WTC11 (cell line): ENCODE measurements around the gene DHX57. TPM values are rescaled to one million over a fixed set of nuclear protein-coding genes. Genes with fewer than 3 reads are reported as not detected.

Experiments
- ATAC-seq: fragments of 200-7000 bp; cut with Tn5 transposase; 2 replicates; pipeline ENCODE4 v1.10.0; 2021; ENCODE audit warnings: mild to moderate bottlenecking, moderate library complexity
- CTCF ChIA-PET: fragments of 300-600 bp; sonication (Branson Sonifier 250); formaldehyde crosslinking; loops from one replicate; lab custom pipeline; 2021; ENCODE audit warnings: antibody characterized with exemption; lab: Charles Lee
- POLR2A ChIA-PET: fragments of 350-600 bp; sonication (Branson Sonifier 250); formaldehyde crosslinking; loops from one replicate; lab custom pipeline; 2021; ENCODE audit warnings: antibody characterized with exemption; lab: Charles Lee
- DNase-seq: peaks from one replicate; pipeline ENCODE4 v3.0.0; 2021; ENCODE audit warnings: low spot score
- H3K27ac Mint-ChIP-seq: 2 replicates; pipeline ENCODE4 v1.8.0; 2021; ENCODE audit warnings: mixed read lengths
- H3K27me3 Mint-ChIP-seq: 2 replicates; pipeline ENCODE4 v1.8.0; 2021; ENCODE audit warnings: low read depth, mild to moderate bottlenecking, moderate library complexity, mixed read lengths
- H3K36me3 Mint-ChIP-seq: 2 replicates; pipeline ENCODE4 v1.8.0; 2021; ENCODE audit warnings: mixed read lengths
- H3K4me1 Mint-ChIP-seq: 2 replicates; pipeline ENCODE4 v1.8.0; 2022; ENCODE audit warnings: mixed read lengths
- H3K4me3 Mint-ChIP-seq: 2 replicates; pipeline ENCODE4 v1.8.0; 2021; ENCODE audit warnings: mild to moderate bottlenecking, moderate library complexity, mixed read lengths
- H3K9me3 Mint-ChIP-seq: 2 replicates; pipeline ENCODE4 v1.8.0; 2021; ENCODE audit warnings: mixed read lengths
- EMX1 ChIP-seq: fragments of 250-450 bp; sonication (Bioruptor Pico); IDR thresholded peaks from 2 replicates; pipeline ENCODE4 v1.8.0; 2021; ENCODE audit warnings: mild to moderate bottlenecking
- FOXK1 ChIP-seq: sonication (generic); formaldehyde crosslinking; IDR thresholded peaks from 2 replicates; pipeline ENCODE4 v1.8.0; 2022; ENCODE audit warnings: mild to moderate bottlenecking, moderate library complexity, missing genetic modification reagents
- GRHL2 ChIP-seq: fragments of 250-450 bp; sonication (Bioruptor Pico); IDR thresholded peaks from 2 replicates; pipeline ENCODE4 v1.8.0; 2022; ENCODE audit warnings: mild to moderate bottlenecking, moderate library complexity; ENCODE audit not compliant: insufficient replicate concordance, severe bottlenecking
- GTF2I ChIP-seq: fragments of 250-450 bp; sonication (Bioruptor Pico); conservative IDR thresholded peaks from 2 replicates; pipeline ENCODE4 v1.4.0; 2021; ENCODE audit warnings: mild to moderate bottlenecking
- JUN ChIP-seq: sonication (generic); formaldehyde crosslinking; IDR thresholded peaks from 2 replicates; pipeline ENCODE4 v1.8.0; 2023; ENCODE audit warnings: mild to moderate bottlenecking, missing genetic modification reagents
- NFYB ChIP-seq: sonication (generic); formaldehyde crosslinking; conservative IDR thresholded peaks from 2 replicates; pipeline ENCODE4 v1.8.0; 2022; ENCODE audit warnings: low read depth, missing genetic modification reagents
- OVOL2 ChIP-seq: fragments of 250-450 bp; sonication (Bioruptor Pico); IDR thresholded peaks from 2 replicates; pipeline ENCODE4 v1.9.0; 2021; ENCODE audit warnings: mild to moderate bottlenecking, borderline replicate concordance
- PRRX2 ChIP-seq: fragments of 250-450 bp; sonication (Bioruptor Pico); IDR thresholded peaks from 2 replicates; pipeline ENCODE4 v1.8.0; 2021; ENCODE audit warnings: mild to moderate bottlenecking
- RORB ChIP-seq: fragments of 250-450 bp; sonication (Bioruptor Pico); IDR thresholded peaks from 2 replicates; pipeline ENCODE4 v1.9.0; 2021; ENCODE audit warnings: mild to moderate bottlenecking
- SP1 ChIP-seq: sonication (generic); formaldehyde crosslinking; conservative IDR thresholded peaks from 2 replicates; pipeline ENCODE4 v1.8.1; 2022; ENCODE audit warnings: missing genetic modification reagents
- TEAD4 ChIP-seq: sonication (generic); formaldehyde crosslinking; IDR thresholded peaks from 2 replicates; pipeline ENCODE4 v1.8.0; 2022; ENCODE audit warnings: mild to moderate bottlenecking, missing genetic modification reagents
- ZNF121 ChIP-seq: sonication (generic); formaldehyde crosslinking; IDR thresholded peaks from 2 replicates; pipeline ENCODE4 v1.8.0; 2023; ENCODE audit warnings: missing genetic modification reagents
- total RNA-seq: library from RNA; stranded (reverse); gene quantifications from 3 replicates; pipeline ENCODE4 v1.2.3, GENCODE V29; 2021
- TF ChIP-seq, protein P1 (sequence below): sonication (generic); formaldehyde crosslinking; IDR thresholded peaks from 2 replicates; pipeline ENCODE4 v1.8.1; 2022; ENCODE audit warnings: low read depth, mild to moderate bottlenecking, moderate library complexity, missing genetic modification reagents, borderline replicate concordance
- TF ChIP-seq, protein P2 (sequence below): sonication (generic); formaldehyde crosslinking; IDR thresholded peaks from 2 replicates; pipeline ENCODE4 v1.8.1; 2022; ENCODE audit warnings: low read depth, missing genetic modification reagents, borderline replicate concordance
- TF ChIP-seq, protein P3 (sequence below): fragments of 250-450 bp; sonication (Bioruptor Pico); IDR thresholded peaks from 2 replicates; pipeline ENCODE4 v1.9.0; 2021; ENCODE audit warnings: moderate library complexity, mild to moderate bottlenecking, inconsistent platforms, borderline replicate concordance
- TF ChIP-seq, protein P4 (sequence below): sonication (generic); formaldehyde crosslinking; IDR thresholded peaks from 2 replicates; pipeline ENCODE4 v1.8.1; 2023; ENCODE audit warnings: mild to moderate bottlenecking, missing genetic modification reagents, borderline replicate concordance
- TF ChIP-seq, protein P5 (sequence below): sonication (generic); formaldehyde crosslinking; IDR thresholded peaks from 2 replicates; pipeline ENCODE4 v1.8.0; 2022; ENCODE audit warnings: mild to moderate bottlenecking, missing genetic modification reagents
- TF ChIP-seq, protein P6 (sequence below): sonication (generic); formaldehyde crosslinking; conservative IDR thresholded peaks from 2 replicates; pipeline ENCODE4 v1.8.1; 2022; ENCODE audit warnings: mild to moderate bottlenecking, missing genetic modification reagents
- TF ChIP-seq, protein P7 (sequence below): sonication (generic); formaldehyde crosslinking; IDR thresholded peaks from 2 replicates; pipeline ENCODE4 v1.8.0; 2023; ENCODE audit warnings: missing genetic modification reagents, mild to moderate bottlenecking, borderline replicate concordance

Gene DHX57
- total RNA-seq, 1 experiment from 2014 or later = 30.3 TPM

DNA sequence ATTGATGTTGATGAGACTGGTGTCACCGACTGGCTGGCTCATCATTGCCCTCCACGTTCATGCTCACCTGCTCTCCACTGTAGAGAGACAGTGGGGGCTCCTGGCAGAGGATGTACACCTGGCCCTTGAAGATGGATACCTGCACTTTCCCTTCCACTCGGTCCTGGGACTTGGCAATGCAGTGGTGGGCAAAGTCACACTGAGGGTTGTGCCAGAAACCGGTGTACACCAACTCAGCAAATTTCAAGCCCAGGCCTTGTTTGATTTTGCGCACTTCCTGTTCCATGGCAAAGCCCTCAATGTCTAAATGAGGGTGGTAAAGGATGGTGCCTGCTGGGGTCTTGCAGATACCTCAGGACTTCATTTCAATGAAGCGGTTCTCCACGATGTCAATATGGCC is 65.2 kb downstream of the DHX57 start:
- no peak for ATAC-seq
- Mint-ChIP-seq H3K4me1 (0 out of 2 replicates have a peak, but pooled peaks cover 1% of the 10 kb centered on the region), H3K27me3 (no peaks in the 10 kb centered on the region), H3K9me3 (no peaks in the 10 kb centered on the region), H3K27ac (no peak overlapping the region), H3K36me3 (peaks cover 26% of the 10 kb centered on the region), H3K4me3 (no peak overlapping the region)
- ChIA-PET CTCF (no interaction called here), POLR2A (interaction anchor here (0.6 kb wide), 1 partner anchor 37 kb away, joined by 3 read pairs; no protein-coding TSS in a partner anchor)
- TF ChIP-seq EMX1 = no peak
- TF ChIP-seq, protein P1, sequence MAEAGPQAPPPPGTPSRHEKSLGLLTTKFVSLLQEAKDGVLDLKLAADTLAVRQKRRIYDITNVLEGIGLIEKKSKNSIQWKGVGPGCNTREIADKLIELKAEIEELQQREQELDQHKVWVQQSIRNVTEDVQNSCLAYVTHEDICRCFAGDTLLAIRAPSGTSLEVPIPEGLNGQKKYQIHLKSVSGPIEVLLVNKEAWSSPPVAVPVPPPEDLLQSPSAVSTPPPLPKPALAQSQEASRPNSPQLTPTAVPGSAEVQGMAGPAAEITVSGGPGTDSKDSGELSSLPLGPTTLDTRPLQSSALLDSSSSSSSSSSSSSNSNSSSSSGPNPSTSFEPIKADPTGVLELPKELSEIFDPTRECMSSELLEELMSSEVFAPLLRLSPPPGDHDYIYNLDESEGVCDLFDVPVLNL (CRISPR knock-in tag) = no peak
- TF ChIP-seq, protein P2, sequence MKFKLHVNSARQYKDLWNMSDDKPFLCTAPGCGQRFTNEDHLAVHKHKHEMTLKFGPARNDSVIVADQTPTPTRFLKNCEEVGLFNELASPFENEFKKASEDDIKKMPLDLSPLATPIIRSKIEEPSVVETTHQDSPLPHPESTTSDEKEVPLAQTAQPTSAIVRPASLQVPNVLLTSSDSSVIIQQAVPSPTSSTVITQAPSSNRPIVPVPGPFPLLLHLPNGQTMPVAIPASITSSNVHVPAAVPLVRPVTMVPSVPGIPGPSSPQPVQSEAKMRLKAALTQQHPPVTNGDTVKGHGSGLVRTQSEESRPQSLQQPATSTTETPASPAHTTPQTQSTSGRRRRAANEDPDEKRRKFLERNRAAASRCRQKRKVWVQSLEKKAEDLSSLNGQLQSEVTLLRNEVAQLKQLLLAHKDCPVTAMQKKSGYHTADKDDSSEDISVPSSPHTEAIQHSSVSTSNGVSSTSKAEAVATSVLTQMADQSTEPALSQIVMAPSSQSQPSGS (CRISPR knock-in tag) = no peak
- TF ChIP-seq RORB (CRISPR knock-in tag) = no peak
- TF ChIP-seq SP1 (CRISPR knock-in tag) = no peak
- no peak for TF ChIP-seq ZNF121 (CRISPR knock-in tag)
- TF ChIP-seq OVOL2 (CRISPR knock-in tag) = no peak
- TF ChIP-seq GRHL2 (CRISPR knock-in tag) = no peak
- TF ChIP-seq, protein P3, sequence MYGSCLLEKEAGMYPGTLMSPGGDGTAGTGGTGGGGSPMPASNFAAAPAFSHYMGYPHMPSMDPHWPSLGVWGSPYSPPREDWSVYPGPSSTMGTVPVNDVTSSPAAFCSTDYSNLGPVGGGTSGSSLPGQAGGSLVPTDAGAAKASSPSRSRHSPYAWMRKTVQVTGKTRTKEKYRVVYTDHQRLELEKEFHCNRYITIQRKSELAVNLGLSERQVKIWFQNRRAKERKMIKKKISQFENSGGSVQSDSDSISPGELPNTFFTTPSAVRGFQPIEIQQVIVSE (CRISPR knock-in tag) = no peak
- TF ChIP-seq FOXK1 (CRISPR knock-in tag) = no peak
- TF ChIP-seq, protein P4, sequence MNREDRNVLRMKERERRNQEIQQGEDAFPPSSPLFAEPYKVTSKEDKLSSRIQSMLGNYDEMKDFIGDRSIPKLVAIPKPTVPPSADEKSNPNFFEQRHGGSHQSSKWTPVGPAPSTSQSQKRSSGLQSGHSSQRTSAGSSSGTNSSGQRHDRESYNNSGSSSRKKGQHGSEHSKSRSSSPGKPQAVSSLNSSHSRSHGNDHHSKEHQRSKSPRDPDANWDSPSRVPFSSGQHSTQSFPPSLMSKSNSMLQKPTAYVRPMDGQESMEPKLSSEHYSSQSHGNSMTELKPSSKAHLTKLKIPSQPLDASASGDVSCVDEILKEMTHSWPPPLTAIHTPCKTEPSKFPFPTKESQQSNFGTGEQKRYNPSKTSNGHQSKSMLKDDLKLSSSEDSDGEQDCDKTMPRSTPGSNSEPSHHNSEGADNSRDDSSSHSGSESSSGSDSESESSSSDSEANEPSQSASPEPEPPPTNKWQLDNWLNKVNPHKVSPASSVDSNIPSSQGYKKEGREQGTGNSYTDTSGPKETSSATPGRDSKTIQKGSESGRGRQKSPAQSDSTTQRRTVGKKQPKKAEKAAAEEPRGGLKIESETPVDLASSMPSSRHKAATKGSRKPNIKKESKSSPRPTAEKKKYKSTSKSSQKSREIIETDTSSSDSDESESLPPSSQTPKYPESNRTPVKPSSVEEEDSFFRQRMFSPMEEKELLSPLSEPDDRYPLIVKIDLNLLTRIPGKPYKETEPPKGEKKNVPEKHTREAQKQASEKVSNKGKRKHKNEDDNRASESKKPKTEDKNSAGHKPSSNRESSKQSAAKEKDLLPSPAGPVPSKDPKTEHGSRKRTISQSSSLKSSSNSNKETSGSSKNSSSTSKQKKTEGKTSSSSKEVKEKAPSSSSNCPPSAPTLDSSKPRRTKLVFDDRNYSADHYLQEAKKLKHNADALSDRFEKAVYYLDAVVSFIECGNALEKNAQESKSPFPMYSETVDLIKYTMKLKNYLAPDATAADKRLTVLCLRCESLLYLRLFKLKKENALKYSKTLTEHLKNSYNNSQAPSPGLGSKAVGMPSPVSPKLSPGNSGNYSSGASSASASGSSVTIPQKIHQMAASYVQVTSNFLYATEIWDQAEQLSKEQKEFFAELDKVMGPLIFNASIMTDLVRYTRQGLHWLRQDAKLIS (CRISPR knock-in tag) = no peak
- TF ChIP-seq, protein P5, sequence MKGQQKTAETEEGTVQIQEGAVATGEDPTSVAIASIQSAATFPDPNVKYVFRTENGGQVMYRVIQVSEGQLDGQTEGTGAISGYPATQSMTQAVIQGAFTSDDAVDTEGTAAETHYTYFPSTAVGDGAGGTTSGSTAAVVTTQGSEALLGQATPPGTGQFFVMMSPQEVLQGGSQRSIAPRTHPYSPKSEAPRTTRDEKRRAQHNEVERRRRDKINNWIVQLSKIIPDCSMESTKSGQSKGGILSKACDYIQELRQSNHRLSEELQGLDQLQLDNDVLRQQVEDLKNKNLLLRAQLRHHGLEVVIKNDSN (CRISPR knock-in tag) = no peak
- TF ChIP-seq TEAD4 = no peak
- TF ChIP-seq PRRX2 = no peak
- no peak for DNase-seq

DNA sequence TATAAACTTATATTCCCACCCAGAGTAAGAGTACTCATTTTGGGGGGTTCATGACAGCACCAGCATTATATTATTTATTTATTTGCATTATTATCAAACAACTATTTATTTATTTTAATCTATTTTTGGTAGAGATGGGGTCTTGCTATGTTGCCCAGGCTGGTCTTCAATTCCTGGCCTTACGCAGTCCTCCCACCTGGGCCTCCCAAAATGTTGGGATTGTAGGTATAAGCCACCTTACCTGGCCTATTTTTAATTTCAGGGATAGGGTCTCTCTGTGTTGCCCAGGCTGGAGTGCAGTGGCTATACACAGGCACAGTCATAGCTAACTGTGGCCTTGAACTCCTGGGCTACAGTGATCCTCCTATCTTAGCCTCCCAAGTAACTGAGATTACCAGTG is 67.1 kb downstream of the DHX57 start:
- peaks cover 24% of the 10 kb centered on the region for H3K36me3 Mint-ChIP-seq
- H3K27ac Mint-ChIP-seq = no peak overlapping the region
- no peak for ATAC-seq
- no peaks in the 10 kb centered on the region for H3K4me1 Mint-ChIP-seq
- POLR2A ChIA-PET = no interaction called here
- H3K9me3 Mint-ChIP-seq = no peaks in the 10 kb centered on the region
- H3K27me3 Mint-ChIP-seq = no peaks in the 10 kb centered on the region
- TF ChIP-seq GTF2I (CRISPR knock-in tag) = 0 out of 2 replicates have a peak, but pooled peaks have one; percentile 38
- TF ChIP-seq, protein P6, sequence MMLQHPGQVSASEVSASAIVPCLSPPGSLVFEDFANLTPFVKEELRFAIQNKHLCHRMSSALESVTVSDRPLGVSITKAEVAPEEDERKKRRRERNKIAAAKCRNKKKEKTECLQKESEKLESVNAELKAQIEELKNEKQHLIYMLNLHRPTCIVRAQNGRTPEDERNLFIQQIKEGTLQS = no peak
- TF ChIP-seq NFYB = no peak
- no peak for TF ChIP-seq JUN (CRISPR knock-in tag)
- TF ChIP-seq ZNF121 (CRISPR knock-in tag) = peak; percentile 77
- TF ChIP-seq, protein P7, sequence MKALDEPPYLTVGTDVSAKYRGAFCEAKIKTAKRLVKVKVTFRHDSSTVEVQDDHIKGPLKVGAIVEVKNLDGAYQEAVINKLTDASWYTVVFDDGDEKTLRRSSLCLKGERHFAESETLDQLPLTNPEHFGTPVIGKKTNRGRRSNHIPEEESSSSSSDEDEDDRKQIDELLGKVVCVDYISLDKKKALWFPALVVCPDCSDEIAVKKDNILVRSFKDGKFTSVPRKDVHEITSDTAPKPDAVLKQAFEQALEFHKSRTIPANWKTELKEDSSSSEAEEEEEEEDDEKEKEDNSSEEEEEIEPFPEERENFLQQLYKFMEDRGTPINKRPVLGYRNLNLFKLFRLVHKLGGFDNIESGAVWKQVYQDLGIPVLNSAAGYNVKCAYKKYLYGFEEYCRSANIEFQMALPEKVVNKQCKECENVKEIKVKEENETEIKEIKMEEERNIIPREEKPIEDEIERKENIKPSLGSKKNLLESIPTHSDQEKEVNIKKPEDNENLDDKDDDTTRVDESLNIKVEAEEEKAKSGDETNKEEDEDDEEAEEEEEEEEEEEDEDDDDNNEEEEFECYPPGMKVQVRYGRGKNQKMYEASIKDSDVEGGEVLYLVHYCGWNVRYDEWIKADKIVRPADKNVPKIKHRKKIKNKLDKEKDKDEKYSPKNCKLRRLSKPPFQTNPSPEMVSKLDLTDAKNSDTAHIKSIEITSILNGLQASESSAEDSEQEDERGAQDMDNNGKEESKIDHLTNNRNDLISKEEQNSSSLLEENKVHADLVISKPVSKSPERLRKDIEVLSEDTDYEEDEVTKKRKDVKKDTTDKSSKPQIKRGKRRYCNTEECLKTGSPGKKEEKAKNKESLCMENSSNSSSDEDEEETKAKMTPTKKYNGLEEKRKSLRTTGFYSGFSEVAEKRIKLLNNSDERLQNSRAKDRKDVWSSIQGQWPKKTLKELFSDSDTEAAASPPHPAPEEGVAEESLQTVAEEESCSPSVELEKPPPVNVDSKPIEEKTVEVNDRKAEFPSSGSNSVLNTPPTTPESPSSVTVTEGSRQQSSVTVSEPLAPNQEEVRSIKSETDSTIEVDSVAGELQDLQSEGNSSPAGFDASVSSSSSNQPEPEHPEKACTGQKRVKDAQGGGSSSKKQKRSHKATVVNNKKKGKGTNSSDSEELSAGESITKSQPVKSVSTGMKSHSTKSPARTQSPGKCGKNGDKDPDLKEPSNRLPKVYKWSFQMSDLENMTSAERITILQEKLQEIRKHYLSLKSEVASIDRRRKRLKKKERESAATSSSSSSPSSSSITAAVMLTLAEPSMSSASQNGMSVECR (CRISPR knock-in tag) = no peak
- H3K4me3 Mint-ChIP-seq = no peak overlapping the region
- no peak for DNase-seq
- CTCF ChIA-PET = no interaction called here
